Measurements from ENCODE around the gene JUP.

Gene JUP

DNA sequence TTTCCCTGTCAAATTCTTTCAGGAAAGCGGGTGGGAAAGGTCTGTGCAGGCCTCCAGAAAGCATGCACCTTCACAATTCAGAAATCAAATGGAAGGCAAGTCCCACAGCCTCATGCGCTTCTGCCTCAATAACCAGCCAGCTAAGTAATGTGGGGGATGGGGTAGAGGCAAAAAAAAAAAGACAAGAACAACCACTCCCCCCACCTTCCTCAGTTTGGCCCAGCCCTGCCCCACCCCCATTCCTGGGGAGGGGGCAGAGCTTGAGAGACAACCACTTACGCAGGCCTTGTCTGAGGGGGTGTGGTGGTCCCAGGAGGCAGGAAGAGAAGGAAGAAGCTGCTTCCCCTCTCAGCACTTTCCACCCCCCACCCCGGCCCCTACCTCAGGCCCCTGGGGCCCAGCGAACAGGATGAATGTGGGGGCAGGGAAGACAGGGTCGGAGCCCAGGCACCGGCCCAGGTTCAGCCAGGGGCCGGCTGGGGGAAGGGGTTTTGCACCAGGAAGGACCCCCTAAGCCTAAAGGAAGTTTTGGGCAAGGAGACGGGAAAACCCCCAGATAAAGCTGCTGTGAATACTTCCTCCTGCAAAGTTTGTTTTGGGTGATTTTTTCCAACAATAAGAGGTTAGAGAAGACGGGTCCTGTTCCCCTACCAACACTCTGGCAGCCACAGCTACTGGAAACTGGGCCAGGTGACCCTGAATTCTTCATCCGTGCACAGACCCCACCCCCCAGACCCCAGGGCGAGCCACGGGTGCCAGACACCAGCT, 1.2 kb downstream of the JUP start:
- TF ChIP-seq, protein P1, sequence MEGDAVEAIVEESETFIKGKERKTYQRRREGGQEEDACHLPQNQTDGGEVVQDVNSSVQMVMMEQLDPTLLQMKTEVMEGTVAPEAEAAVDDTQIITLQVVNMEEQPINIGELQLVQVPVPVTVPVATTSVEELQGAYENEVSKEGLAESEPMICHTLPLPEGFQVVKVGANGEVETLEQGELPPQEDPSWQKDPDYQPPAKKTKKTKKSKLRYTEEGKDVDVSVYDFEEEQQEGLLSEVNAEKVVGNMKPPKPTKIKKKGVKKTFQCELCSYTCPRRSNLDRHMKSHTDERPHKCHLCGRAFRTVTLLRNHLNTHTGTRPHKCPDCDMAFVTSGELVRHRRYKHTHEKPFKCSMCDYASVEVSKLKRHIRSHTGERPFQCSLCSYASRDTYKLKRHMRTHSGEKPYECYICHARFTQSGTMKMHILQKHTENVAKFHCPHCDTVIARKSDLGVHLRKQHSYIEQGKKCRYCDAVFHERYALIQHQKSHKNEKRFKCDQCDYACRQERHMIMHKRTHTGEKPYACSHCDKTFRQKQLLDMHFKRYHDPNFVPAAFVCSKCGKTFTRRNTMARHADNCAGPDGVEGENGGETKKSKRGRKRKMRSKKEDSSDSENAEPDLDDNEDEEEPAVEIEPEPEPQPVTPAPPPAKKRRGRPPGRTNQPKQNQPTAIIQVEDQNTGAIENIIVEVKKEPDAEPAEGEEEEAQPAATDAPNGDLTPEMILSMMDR (IDR thresholded peaks at IDR 0.05; ENCODE audit: control insufficient read depth, extremely low read depth, insufficient read depth): no peak
- H3K4me3 ChIP-seq (ENCODE audit: low read depth, low read length): peak overlapping the region; percentile 88
- no peak for DNase-seq (ENCODE audit: low read depth)

DNA sequence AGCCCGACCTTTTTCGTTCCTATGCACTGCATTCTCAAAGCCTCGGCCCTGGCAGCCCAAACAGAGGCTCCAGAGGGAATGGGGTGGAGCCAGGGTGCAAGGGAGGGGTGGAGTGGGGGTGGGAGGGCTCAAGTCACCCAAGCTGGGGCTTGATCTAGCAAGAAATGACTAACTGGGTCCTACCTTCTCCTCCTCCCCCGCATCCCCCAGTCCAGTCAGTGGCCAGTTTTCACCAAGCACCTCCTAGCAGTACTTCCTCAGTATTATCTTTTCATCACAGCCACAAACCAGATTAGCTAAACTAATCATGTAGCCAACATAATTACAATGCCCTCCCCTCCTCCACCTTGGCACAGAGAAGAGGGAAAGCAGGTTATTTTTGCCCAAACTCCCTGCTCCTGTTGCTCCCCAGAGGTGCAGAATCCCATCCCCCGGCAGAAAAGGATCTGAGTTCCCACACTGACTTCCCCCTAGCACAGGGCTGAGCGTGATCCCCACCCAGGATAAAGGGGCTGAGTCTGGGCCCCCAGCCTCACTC, 2.2 kb downstream of the JUP start:
- H3K4me3 ChIP-seq (ENCODE audit: low read depth, low read length): peak overlapping the region; percentile 88
- DNase-seq (ENCODE audit: low read depth): peak; percentile 73

DNA sequence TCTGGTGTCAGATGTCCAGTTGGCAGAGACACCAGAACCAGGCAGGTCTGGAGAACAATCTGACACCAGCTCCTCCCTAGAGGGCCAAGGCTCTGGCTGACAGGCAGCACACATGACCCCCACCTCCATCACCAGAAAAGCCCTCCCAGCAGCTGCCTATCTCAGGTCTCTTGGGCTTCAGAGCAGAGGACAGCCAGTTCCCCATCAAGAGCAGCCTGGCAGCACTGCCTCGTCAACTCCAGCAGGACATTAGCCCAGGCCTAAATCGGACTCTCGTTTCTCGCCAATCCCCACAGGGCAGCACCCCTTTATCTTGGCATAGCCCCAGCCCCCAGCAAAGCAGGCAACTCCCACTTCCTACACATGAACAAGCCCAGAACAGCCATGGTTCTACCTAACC, 4.4 kb downstream of the JUP start:
- H3K4me3 ChIP-seq (ENCODE audit: low read depth, low read length): no peak overlapping the region
- no peak for DNase-seq (ENCODE audit: low read depth)
- TF ChIP-seq, protein P1 (IDR thresholded peaks at IDR 0.05; ENCODE audit: control insufficient read depth, extremely low read depth, insufficient read depth): no peak

More for the DNA sequence above, 2.2 kb downstream of the JUP start:
- TF ChIP-seq, protein P1 (IDR thresholded peaks at IDR 0.05; ENCODE audit: control insufficient read depth, extremely low read depth, insufficient read depth): no peak

DNA sequence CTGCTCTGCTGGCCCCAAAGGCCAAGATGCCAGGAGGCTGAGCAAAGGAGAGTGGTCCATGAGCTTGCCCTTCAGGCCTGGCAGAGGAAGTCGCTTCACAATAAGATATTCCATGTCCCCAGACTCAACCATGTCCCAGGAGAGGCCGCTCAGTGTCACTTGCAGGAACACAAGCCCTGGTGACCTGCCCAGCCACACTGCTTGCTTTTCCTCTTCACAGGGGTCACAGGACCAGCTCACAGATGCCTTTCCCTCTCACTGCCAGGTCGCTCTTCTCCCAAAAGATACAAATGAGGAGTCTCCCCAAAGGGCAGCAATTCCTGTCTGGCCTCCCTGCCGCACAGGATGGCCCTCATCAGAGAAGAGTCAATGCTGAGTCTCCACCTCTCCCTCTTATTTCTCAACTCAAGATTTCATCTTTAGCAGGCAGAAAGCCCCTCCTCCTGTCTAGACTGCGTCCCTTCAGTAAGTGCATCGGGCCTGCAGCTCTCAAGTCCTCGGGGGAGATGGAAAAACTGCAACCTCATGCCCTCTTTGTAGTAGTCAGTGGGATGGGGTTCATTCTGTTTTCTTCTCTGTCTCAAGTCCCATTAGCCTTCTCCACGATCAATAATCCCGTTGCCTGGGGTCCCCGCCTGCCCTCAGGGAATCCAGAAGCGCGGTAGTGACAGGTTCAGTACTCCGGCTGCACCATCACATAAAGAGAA, 5.0 kb downstream of the JUP start:
- H3K4me3 ChIP-seq (ENCODE audit: low read depth, low read length): no peak overlapping the region
- no peak for DNase-seq (ENCODE audit: low read depth)
- TF ChIP-seq, protein P1 (IDR thresholded peaks at IDR 0.05; ENCODE audit: control insufficient read depth, extremely low read depth, insufficient read depth): no peak

DNA sequence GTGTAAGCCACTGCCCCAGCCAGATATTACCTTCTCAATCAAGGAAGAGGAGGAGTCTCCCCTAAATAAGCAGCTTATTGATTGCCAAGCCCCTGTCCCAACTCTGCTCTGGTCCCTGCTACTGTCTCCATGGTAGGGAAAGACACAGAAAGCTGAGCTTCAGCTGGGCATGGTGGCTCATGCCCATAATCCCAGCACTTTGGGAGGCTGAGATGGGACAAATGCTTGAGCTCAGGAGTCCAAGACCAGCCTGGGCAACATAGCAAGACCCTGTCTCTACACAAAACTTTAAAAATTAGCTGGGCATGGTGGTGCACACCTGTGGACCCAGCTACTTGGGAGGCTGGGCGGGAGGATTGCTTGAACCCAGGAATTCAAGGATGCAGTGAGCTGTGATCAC, 6.6 kb downstream of the JUP start:
- TF ChIP-seq, protein P1 (IDR thresholded peaks at IDR 0.05; ENCODE audit: control insufficient read depth, extremely low read depth, insufficient read depth): no peak
- H3K4me3 ChIP-seq (ENCODE audit: low read depth, low read length): no peak overlapping the region
- DNase-seq (ENCODE audit: low read depth): no peak

DNA sequence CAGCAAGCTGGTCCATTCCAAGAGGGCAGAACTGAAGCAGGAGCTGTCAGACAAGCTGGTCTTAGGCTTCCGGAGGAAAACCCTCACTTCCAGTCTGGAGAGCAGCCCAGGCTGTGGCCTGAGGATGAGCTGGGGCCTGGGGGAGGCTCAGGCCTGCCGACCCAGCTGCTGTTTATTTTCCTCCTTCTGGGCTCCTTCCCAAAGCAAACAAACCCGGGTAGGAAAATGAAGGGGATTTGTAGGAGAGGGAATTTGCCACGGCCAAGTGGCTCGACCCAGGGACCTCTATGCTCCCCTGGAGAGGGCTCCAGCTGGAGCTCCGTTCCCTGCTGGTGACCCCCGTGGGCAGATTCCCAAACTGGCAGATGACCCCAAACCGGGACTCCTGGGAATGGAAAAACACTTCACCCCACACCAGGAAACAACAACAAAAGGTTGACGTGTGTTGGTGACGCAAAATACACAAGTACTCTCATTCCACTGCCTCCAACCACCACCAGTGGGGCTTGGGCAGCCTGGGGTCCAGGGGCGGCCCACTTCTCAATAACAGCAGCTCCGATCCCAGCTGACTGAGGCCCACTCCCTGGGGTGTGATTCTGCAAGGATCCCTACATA, 8.8 kb downstream of the JUP start:
- peak overlapping the region; percentile 43 for H3K4me3 ChIP-seq (ENCODE audit: low read depth, low read length)
- TF ChIP-seq, protein P1 (IDR thresholded peaks at IDR 0.05; ENCODE audit: control insufficient read depth, extremely low read depth, insufficient read depth): no peak
- DNase-seq (ENCODE audit: low read depth): peak; percentile 93

Data from LNCaP clone FGC (cell line).